ENCODE data around the gene TNFRSF6B. TPM values are rescaled to one million over a fixed set of nuclear protein-coding genes. Genes with fewer than 3 reads are reported as not detected.

Gene TNFRSF6B
- total and polyA plus RNA-seq, 9 donors = 0.55 to 2.4 (median 1.4) TPM

DNA sequence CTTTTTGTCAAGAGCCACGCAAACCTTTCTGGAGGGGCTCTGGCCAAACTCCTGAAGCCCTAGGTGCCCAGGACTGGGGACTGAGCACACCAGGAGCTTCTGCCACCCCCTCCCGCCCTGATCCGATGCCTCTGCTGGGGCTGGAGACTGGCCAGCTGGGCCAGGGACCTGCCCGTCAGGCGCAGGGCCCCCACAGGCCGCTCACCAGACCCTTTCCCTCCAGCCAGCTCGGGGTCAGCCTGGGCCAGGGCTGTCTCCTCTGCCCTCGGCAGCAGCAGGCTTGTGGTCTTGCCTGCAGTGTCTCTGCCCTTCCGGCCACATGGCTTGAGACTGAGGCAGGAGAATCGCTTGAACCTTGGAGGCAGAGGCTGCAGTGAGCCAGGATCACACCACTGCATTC, 23.8 kb upstream of the TNFRSF6B start:
- Histone ChIP-seq H3K4me3 (ENCODE audit: low read length) (no peak overlapping the region), H3K36me3 (ENCODE audit: control insufficient read depth, insufficient read depth, low read length) (peaks cover 53% of the 10 kb centered on the region), H3K4me1 (ENCODE audit: control insufficient read depth, insufficient read depth, low read length) (no peaks in the 10 kb centered on the region), H3K27me3 (ENCODE audit: control insufficient read depth, insufficient read depth, low read length) (no peaks in the 10 kb centered on the region), H3K27ac (ENCODE audit: low read length) (no peak overlapping the region), H3K9me3 (replicated peaks; ENCODE audit: control insufficient read depth, low read depth, low read length) (no peaks in the 10 kb centered on the region)
- no peak for DNase-seq
- 94% methylated on average over 10 of the region's 10 CpGs for WGBS (ENCODE audit: insufficient coverage)

DNA sequence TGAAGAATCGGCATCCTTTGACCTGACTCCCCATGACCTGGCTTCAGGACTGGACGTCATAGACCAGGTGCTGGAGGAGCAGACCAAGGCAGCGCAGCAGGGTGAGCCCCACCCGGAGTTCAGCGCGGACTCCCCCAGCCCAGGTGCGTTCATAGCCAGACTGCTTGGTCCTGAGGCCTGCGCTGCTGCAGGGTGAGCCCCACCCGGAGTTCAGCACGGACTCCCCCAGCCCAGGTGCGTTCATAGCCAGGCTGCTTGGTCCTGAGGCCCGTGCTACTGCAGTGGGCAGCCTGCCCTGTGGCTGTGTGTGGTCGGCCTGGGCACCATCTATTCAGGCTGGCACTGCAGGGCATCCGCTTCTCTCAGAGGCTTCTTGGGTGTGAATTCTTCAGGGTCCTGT, 22.5 kb upstream of the TNFRSF6B start:
- Histone ChIP-seq H3K27me3 (ENCODE audit: control insufficient read depth, insufficient read depth, low read length) (no peaks in the 10 kb centered on the region), H3K36me3 (ENCODE audit: control insufficient read depth, insufficient read depth, low read length) (peaks cover 53% of the 10 kb centered on the region), H3K27ac (ENCODE audit: low read length) (no peak overlapping the region), H3K4me3 (ENCODE audit: low read length) (no peak overlapping the region), H3K4me1 (ENCODE audit: control insufficient read depth, insufficient read depth, low read length) (no peaks in the 10 kb centered on the region), H3K9me3 (replicated peaks; ENCODE audit: control insufficient read depth, low read depth, low read length) (no peaks in the 10 kb centered on the region)
- no peak for DNase-seq
- 100% methylated on average over 11 of the region's 14 CpGs for WGBS (ENCODE audit: insufficient coverage)

DNA sequence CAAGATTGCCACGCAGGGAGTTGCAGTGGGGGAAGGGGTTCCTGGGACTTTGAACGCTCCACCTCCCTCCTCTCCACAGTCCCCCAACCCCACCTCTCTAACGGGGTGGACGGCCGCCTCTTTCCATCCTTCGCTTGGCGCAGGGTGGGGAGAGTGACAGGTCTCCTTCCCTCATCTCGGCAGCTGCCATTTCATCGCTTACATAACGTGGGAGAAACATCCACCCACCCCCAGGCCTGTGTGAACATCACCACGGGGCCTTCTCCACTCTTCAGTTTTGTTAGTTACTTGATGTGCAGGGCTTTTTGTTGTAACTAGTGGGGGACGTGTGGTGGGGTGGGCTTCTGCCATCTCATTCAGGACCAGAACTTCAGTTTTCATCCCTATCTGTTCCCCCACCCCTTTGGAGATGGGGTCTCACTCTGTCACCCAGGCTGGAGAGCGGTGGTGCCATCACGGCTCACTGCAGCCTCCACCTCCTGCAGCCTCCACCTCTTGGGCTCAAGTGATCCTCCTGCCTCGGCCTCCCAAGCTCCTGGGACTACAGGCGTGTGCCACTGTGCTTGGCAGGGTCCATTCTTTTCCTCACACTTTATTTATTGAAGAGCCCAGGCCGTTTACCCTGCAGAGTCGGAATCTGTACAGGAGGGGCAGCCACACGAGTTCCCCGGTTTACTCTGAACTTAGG, 20.6 kb upstream of the TNFRSF6B start:
- Histone ChIP-seq H3K27ac (ENCODE audit: low read length) (no peak overlapping the region), H3K4me1 (ENCODE audit: control insufficient read depth, insufficient read depth, low read length) (no peaks in the 10 kb centered on the region), H3K4me3 (ENCODE audit: low read length) (no peak overlapping the region), H3K36me3 (ENCODE audit: control insufficient read depth, insufficient read depth, low read length) (peaks cover 65% of the 10 kb centered on the region), H3K9me3 (replicated peaks; ENCODE audit: control insufficient read depth, low read depth, low read length) (no peaks in the 10 kb centered on the region), H3K27me3 (ENCODE audit: control insufficient read depth, insufficient read depth, low read length) (no peaks in the 10 kb centered on the region)
- WGBS (ENCODE audit: insufficient coverage) = 96% methylated on average over 8 of the region's 20 CpGs
- no peak for DNase-seq

DNA sequence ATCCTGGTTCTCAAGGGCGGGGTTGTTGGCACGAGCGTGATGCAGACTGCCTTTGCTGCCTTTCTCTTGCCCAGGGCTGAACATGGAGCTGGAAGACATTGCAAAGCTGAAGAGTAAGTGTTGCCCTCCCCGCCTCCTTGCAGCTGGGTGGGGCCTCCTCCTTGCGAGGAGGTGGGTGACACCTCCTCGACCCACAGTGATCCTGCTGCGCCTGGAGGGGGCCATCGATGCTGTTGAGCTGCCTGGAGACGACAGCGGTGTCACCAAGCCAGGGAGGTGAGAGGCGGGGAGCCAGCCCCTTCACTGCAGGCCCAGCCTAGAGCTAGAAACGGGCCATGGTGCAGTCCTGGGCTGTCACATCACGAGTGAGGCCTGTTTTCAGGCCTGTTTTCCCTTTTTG, 18.4 kb upstream of the TNFRSF6B start:
- H3K4me1 ChIP-seq (ENCODE audit: control insufficient read depth, insufficient read depth, low read length) = peaks cover 4% of the 10 kb centered on the region
- no peaks in the 10 kb centered on the region for H3K27me3 ChIP-seq (ENCODE audit: control insufficient read depth, insufficient read depth, low read length)
- no peak for DNase-seq
- H3K27ac ChIP-seq (ENCODE audit: low read length) = no peak overlapping the region
- no peak overlapping the region for H3K4me3 ChIP-seq (ENCODE audit: low read length)
- H3K9me3 ChIP-seq (replicated peaks; ENCODE audit: control insufficient read depth, low read depth, low read length) = no peaks in the 10 kb centered on the region
- peaks cover 71% of the 10 kb centered on the region for H3K36me3 ChIP-seq (ENCODE audit: control insufficient read depth, insufficient read depth, low read length)
- WGBS (ENCODE audit: insufficient coverage) = 82% methylated on average over 13 of the region's 13 CpGs

DNA sequence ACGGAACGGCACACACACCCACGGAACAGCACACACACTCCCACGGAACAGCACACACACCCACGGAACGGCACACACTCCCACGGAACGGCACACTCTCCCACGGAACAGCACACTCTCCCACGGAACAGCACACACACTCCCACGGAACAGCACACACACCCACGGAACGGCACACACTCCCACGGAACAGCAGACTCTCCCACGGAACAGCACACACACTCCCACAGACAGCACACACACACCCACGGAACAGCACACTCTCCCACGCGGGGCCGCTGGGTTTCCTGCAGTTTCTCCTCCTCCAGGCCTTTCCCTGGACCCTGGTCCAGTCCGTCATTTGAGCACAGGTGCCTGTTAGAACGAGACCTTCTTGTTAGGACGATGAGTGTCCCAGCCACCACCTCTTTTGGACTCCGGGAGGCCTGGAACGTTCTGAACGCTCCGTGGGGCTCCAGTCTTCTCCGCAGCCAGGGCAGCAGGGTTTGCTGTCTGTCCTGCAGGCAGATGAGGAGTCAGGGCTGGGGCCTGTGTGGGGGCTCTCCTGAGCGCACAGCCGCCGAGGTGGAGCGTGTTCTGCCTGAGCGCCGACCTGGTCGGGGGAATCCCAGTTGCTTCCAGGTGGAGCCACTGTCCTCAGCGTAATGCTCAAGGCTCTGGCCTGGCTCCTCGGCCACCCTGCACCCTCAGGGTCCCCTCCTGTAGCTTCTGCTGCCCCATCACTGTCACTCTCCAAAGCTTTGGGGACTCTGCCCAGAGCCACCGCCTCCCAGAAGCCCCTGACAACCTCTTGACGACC, 17.6 kb upstream of the TNFRSF6B start:
- Histone ChIP-seq H3K9me3 (replicated peaks; ENCODE audit: control insufficient read depth, low read depth, low read length) (no peaks in the 10 kb centered on the region), H3K27me3 (ENCODE audit: control insufficient read depth, insufficient read depth, low read length) (no peaks in the 10 kb centered on the region), H3K27ac (ENCODE audit: low read length) (no peak overlapping the region), H3K4me3 (ENCODE audit: low read length) (no peak overlapping the region), H3K36me3 (ENCODE audit: control insufficient read depth, insufficient read depth, low read length) (peaks cover 68% of the 10 kb centered on the region), H3K4me1 (ENCODE audit: control insufficient read depth, insufficient read depth, low read length) (peaks cover 4% of the 10 kb centered on the region)
- WGBS (ENCODE audit: insufficient coverage) = 85% methylated on average over 37 of the region's 38 CpGs
- DNase-seq = no peak

DNA sequence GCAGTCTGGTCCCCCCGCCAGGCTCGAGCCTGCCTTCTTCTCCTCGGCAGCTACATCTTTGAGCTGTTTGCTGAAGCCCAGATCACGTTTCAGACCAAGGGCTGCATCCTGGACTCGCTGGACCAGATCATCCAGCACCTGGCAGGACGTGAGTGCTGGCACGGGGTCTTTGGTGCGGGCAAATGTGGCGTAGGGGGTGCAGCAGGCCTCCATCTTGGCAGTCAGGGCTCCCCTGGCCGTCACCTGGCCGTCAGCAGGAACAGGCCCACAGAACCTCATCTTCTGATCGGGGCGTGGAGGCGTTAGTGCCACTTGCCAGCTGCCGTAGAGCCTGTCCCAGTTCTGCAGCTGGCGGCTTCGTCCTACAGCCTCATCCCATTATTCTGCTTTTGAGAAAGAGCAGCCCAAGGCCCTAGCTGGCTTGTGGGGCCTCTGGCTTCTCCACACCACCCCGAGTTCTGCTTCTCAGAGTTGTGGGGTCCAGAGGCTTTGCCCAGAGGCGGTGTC, 16.6 kb upstream of the TNFRSF6B start:
- no peak overlapping the region for H3K4me3 ChIP-seq (ENCODE audit: low read length)
- WGBS (ENCODE audit: insufficient coverage) = 86% methylated on average over 17 of the region's 19 CpGs
- H3K27me3 ChIP-seq (ENCODE audit: control insufficient read depth, insufficient read depth, low read length) = no peaks in the 10 kb centered on the region
- H3K27ac ChIP-seq (ENCODE audit: low read length) = no peak overlapping the region
- peaks cover 4% of the 10 kb centered on the region for H3K4me1 ChIP-seq (ENCODE audit: control insufficient read depth, insufficient read depth, low read length)
- H3K9me3 ChIP-seq (replicated peaks; ENCODE audit: control insufficient read depth, low read depth, low read length) = no peaks in the 10 kb centered on the region
- no peak for DNase-seq
- peaks cover 60% of the 10 kb centered on the region for H3K36me3 ChIP-seq (ENCODE audit: control insufficient read depth, insufficient read depth, low read length)

DNA sequence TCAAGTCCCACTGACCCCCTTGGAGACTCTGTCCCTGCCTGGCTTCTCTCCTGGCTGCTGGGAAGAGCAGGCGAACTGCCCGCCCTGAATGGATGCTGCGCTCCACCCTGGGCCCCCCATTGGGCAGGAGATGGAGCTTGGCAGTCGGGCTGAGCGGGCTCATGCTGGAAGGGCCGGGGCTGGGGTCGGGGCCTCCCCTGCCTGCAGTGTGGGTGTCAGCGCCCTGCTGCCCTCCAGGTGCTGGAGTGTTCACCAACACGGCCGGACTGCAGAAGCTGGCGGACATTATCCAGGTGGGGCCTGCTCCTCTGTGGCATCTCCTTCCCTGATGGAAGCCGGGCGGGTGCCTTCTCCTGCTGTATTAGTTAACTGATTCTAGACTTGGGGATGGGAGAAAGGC, 16.0 kb upstream of the TNFRSF6B start:
- H3K36me3 ChIP-seq (ENCODE audit: control insufficient read depth, insufficient read depth, low read length) = peaks cover 55% of the 10 kb centered on the region
- H3K4me1 ChIP-seq (ENCODE audit: control insufficient read depth, insufficient read depth, low read length) = peaks cover 4% of the 10 kb centered on the region
- H3K27me3 ChIP-seq (ENCODE audit: control insufficient read depth, insufficient read depth, low read length) = no peaks in the 10 kb centered on the region
- WGBS (ENCODE audit: insufficient coverage) = 88% methylated on average over 12 of the region's 13 CpGs
- no peaks in the 10 kb centered on the region for H3K9me3 ChIP-seq (replicated peaks; ENCODE audit: control insufficient read depth, low read depth, low read length)
- DNase-seq = no peak
- H3K4me3 ChIP-seq (ENCODE audit: low read length) = no peak overlapping the region
- no peak overlapping the region for H3K27ac ChIP-seq (ENCODE audit: low read length)

DNA sequence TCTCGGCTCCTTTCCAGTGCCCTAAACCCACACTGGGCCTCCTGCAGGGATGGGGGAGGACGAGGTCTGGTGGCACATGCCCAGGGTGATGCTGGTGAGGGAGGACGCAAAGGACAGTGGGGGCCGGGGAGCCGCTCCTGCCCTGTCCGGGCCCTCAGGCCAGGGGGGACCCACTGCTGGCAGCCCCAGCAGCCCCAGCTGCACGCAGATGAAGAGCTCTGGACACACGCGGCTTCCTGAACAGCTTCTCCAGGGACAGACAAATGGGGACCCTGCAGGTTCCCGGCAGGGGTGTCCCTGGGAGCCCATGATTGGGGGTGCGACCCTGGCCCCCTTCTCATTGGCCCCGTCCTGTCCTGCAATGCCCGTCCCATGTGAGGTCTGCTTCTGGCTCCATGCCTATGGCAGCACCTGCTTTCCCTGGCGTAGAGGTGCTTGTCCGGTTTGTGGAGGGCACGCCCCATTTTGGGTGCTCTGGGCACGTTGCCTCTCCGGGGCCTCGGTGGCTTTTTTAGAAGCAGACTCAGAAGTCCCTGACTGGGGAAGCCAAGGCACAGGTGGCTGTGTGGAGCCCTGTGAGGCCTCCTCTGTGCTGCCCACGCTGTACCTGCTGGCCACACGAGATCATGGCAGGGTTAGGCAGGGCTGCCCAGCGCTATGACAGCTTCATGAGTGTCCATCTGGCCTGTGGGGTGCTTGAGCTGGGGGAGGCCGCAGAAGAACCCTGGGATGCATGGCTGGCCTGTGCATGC, 15.4 kb upstream of the TNFRSF6B start:
- Histone ChIP-seq H3K4me3 (ENCODE audit: low read length) (no peak overlapping the region), H3K27me3 (ENCODE audit: control insufficient read depth, insufficient read depth, low read length) (no peaks in the 10 kb centered on the region), H3K9me3 (replicated peaks; ENCODE audit: control insufficient read depth, low read depth, low read length) (no peaks in the 10 kb centered on the region), H3K4me1 (ENCODE audit: control insufficient read depth, insufficient read depth, low read length) (peaks cover 6% of the 10 kb centered on the region), H3K27ac (ENCODE audit: low read length) (no peak overlapping the region), H3K36me3 (ENCODE audit: control insufficient read depth, insufficient read depth, low read length) (peaks cover 49% of the 10 kb centered on the region)
- DNase-seq = no peak
- WGBS (ENCODE audit: insufficient coverage) = 94% methylated on average over 21 of the region's 23 CpGs

DNA sequence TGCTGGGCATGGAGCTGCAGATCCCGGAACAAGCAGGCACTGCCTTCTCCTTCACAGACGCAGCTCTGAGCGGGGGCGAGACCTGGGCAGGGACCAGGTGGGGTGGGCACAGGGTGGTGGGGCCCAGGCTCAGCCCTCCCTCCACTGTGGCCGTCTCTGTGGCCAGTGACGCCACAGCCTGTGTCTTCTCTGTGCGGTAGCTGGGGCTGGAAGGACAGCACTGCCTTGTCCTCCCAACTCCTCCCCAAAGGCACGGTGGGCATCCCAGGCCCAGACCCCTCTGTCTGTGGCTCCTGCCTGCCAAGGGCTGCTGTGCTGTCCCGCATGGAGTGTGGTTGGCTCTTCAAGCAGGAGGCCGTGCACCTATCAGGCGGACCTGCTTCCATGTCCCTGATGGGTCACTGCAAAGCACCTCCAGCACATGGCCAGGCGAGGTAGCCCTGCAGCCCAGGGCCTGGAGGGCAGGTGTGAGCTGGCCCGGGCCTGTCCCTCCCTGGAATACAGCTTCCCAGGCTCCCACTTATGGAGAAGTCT, 14.8 kb upstream of the TNFRSF6B start:
- H3K9me3 ChIP-seq (replicated peaks; ENCODE audit: control insufficient read depth, low read depth, low read length) = no peaks in the 10 kb centered on the region
- H3K4me3 ChIP-seq (ENCODE audit: low read length) = no peak overlapping the region
- peaks cover 13% of the 10 kb centered on the region for H3K4me1 ChIP-seq (ENCODE audit: control insufficient read depth, insufficient read depth, low read length)
- peaks cover 44% of the 10 kb centered on the region for H3K36me3 ChIP-seq (ENCODE audit: control insufficient read depth, insufficient read depth, low read length)
- no peak for DNase-seq
- no peaks in the 10 kb centered on the region for H3K27me3 ChIP-seq (ENCODE audit: control insufficient read depth, insufficient read depth, low read length)
- 97% methylated on average over 11 of the region's 13 CpGs for WGBS (ENCODE audit: insufficient coverage)
- no peak overlapping the region for H3K27ac ChIP-seq (ENCODE audit: low read length)

Data from muscle of leg (tissue), 11 donors.